GM11168 (cell line): ENCODE results near the gene TRIM25.
"Not testable (repeated sequence)": the region's sequence is repeated elsewhere in the genome, so short reads cannot be mapped to it uniquely, and the experiment has no call there.

Experiments used
- in situ Hi-C: fragments of 300-500 bp; cut with MboI; formaldehyde crosslinking; loops from one replicate; pipeline ENCODE4 v1.12.0; 2022; ENCODE audit warnings: low sequenced_read_pairs; ENCODE audit not compliant: unreplicated experiment

The TRIM25 gene, protein sequence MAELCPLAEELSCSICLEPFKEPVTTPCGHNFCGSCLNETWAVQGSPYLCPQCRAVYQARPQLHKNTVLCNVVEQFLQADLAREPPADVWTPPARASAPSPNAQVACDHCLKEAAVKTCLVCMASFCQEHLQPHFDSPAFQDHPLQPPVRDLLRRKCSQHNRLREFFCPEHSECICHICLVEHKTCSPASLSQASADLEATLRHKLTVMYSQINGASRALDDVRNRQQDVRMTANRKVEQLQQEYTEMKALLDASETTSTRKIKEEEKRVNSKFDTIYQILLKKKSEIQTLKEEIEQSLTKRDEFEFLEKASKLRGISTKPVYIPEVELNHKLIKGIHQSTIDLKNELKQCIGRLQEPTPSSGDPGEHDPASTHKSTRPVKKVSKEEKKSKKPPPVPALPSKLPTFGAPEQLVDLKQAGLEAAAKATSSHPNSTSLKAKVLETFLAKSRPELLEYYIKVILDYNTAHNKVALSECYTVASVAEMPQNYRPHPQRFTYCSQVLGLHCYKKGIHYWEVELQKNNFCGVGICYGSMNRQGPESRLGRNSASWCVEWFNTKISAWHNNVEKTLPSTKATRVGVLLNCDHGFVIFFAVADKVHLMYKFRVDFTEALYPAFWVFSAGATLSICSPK

GRCh38 chr17:56913867-56914580 is at the start of gene TRIM25:
TSS of gene TRIM25 (minus strand) at chr17:56914049. CDS start at chr17:56913988, 61 bp downstream.
- in situ Hi-C loops = no loop called here

GRCh38 chr17:56960596-56961538 is 47.0 kb upstream of the TRIM25 start, which contains the start of gene COIL:
TSS of gene COIL (minus strand) at chr17:56961050. CDS start at chr17:56961019, 31 bp downstream.
- in situ Hi-C loops = no loop called here

GRCh38 chr17:56956992-56957391 is 43.1 kb upstream of the TRIM25 start:
- in situ Hi-C loops = no loop called here

GRCh38 chr17:56949595-56949994 is 35.7 kb upstream of the TRIM25 start:
- in situ Hi-C loops = no loop called here

DNA sequence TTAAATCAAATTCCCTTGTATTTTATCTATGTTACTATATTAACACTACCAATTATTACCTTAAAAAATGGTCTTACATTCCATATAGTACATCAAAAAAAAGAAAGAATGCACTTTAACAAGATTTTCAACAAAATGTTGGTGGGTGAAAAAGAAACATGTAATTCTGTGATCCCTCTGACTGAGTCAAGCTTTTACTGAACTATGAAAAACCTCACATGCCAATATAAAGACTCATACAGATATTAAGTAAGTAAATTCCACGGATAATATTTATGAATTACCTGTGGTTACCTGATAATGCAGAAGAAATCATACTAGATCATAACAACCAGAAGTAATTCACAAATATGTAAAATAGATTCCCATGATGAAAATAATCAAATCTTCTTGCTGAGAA is 34.6 kb upstream of the TRIM25 start:
- in situ Hi-C loops = no loop called here

GRCh38 chr17:56947741-56948140 is 33.9 kb upstream of the TRIM25 start:
- in situ Hi-C loops = no loop called here

- in situ Hi-C loops = no loop called here
Observed at GRCh38 chr17:56945938-56946505, 32.2 kb upstream of the TRIM25 start.

- in situ Hi-C loops = loop anchor here (5.0 kb wide), 1 partner anchor 126 kb away; no protein-coding TSS in a partner anchor
Observed at GRCh38 chr17:56943505-56944125, 29.8 kb upstream of the TRIM25 start.

GRCh38 chr17:56939869-56940484 is 26.1 kb upstream of the TRIM25 start:
- in situ Hi-C loops = loop anchor here (5.0 kb wide), 1 partner anchor 123 kb away; no protein-coding TSS in a partner anchor

DNA sequence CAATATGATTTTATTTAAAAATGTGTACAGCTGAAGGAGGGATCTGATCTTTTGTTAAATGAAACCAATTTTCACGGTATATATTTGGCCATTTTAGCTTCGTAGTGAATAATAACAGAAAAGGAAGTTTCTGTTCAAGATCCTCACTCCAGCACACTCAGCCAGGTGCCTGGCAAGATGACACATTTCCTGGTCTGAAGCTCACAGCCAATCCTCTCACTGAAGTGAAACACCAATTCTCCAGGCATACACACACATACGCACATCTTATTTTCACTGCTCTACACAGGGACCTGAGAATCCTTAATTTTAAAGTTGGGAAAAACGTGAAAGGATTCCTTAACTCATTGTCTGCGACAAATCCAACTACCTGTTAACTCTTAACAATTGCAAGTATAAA is 24.4 kb upstream of the TRIM25 start:
- in situ Hi-C loops = not testable (repeated sequence)

DNA sequence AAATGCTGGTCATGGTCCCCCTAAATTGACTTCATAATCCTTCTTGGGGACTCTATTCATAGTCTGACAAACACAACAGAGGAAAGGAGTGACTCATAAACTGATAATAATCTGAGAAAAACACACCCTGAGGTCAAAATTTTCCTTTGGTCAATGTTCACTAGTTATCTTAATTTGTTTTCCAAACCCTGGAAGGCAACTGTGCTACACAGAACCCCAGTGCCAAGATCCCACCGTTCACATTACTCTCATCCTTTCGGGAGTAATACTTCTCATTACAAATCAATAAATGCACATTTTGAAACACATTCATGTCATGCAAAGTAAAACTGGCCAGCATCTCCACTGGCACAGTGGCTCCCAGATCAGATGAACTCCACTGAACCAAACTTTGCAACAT is 23.8 kb upstream of the TRIM25 start:
- in situ Hi-C loops = no loop called here

- in situ Hi-C loops = no loop called here
Observed at GRCh38 chr17:56936697-56937322, 23.0 kb upstream of the TRIM25 start.

DNA sequence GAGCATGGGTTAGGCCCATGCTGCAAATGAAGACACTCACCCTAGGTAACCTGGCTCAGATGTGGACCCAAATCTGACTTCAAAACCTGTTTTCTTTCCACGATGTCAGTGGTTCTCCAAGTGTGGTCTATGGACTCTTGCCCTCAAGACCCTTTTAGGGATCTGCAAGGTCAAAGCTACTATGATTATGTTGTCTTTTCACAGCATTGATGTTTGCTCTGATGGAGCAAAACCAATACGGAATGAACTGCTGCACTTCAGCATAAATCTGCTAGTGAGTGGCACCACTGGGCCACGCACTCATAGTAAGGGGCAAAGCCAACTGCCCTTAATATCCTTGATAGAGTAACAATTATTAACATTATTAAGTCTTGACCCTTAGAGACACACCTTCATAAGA is 21.6 kb upstream of the TRIM25 start:
- in situ Hi-C loops = no loop called here

DNA sequence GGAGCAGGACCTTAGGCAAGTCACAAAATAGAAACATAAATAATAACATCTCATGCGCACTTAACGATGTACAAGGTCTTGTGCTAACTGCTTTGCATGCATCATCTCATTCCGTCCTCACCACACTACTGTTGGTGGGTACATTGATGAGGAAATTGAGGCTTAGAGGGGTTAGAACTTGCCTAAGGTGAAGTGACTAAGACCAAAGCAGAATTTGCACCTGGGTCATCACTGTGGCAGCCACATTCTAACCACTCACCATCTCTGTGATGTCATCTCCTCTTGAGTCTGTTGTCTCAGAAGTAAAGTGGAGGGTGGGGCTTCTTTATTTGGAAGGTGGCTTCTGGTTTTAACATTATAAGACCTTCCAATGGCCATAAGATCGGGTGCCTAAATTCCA is 20.4 kb upstream of the TRIM25 start:
- in situ Hi-C loops = no loop called here

- in situ Hi-C loops = no loop called here
Observed at GRCh38 chr17:56933868-56934267, 20.0 kb upstream of the TRIM25 start.

- in situ Hi-C loops = no loop called here
Observed at GRCh38 chr17:56933151-56933745, 19.4 kb upstream of the TRIM25 start.

GRCh38 chr17:56930739-56931337 is 17.0 kb upstream of the TRIM25 start:
- in situ Hi-C loops = no loop called here
